GM12878 (cell line): Measurements from ENCODE around the gene AGAP2. TPM values are rescaled to one million over a fixed set of nuclear protein-coding genes. Genes with fewer than 3 reads are reported as not detected.

Source experiments
- ATAC-seq: fragments of 200-7000 bp; cut with Tn5 transposase; 3 replicates; pipeline ENCODE4 v1.9.1; 2020; ENCODE audit warnings: mild to moderate bottlenecking, moderate library complexity
- BruUV-seq: library from RNA; stranded (reverse); fragments of 400-500 nt; replicated peaks from 2 replicates; lab custom pipeline; 2021; lab: Mats Ljungman, UMichigan
- CTCF ChIA-PET: fragments of 300-600 bp; sonication (Branson Sonifier 250); formaldehyde crosslinking; extraction: SDS; loops from one replicate; lab custom pipeline; 2021; ENCODE audit warnings: inconsistent platforms; lab: Yijun Ruan, JAX
- POLR2A ChIA-PET: fragments of 350-600 bp; formaldehyde crosslinking; extraction: SDS; loops from one replicate; lab custom pipeline; 2021; ENCODE audit warnings: inconsistent platforms; lab: Charles Lee
- RAD21 ChIA-PET: fragments of 300-600 bp; sonication (Branson Sonifier 250); formaldehyde crosslinking; loops from one replicate; lab custom pipeline; 2023; ENCODE audit warnings: antibody characterized with exemption; ENCODE audit not compliant: unreplicated experiment; lab: Charles Lee
- SMC1A ChIA-PET: fragments of 300-600 bp; sonication (Branson Sonifier 250); formaldehyde crosslinking; loops from one replicate; lab custom pipeline; 2023; ENCODE audit not compliant: unreplicated experiment, uncharacterized antibody; lab: Charles Lee
- DNase-seq: peaks from one replicate; pipeline ENCODE4 v3.0.0-alpha.2; 2011; ENCODE audit warnings: low read depth, low spot score
- FAIRE-seq: peaks from 3 replicates; lab custom pipeline; 2011; peaks lifted over from hg19 to GRCh38; lab: Jason Lieb, UNC
- H2AFZ ChIP-seq: 2 replicates; pipeline ENCODE4 v1.6.0; 2011; ENCODE audit warnings: low read depth, low read length, control low read depth; ENCODE audit not compliant: control insufficient read depth
- H3K27ac ChIP-seq: 2 replicates; pipeline ENCODE4 v1.5.1; 2011; ENCODE audit warnings: control low read depth; ENCODE audit not compliant: control insufficient read depth, insufficient read depth
- H3K27me3 ChIP-seq, 2 experiments: replicated peaks in 1 of 2; 2 replicates each; pipeline versions ENCODE4 v1.6.0 to v1.6.1; 2011; ENCODE audit warnings: low read length in 1 of 2; ENCODE audit not compliant: control insufficient read depth in 2 of 2, insufficient read depth in 2 of 2
- H3K36me3 ChIP-seq, 2 experiments: 2 replicates each; pipeline ENCODE4 v1.5.1; 2011; ENCODE audit warnings: low read length in 1 of 2; ENCODE audit not compliant: control insufficient read depth in 2 of 2, insufficient read depth in 2 of 2
- H3K4me1 ChIP-seq: 2 replicates; pipeline ENCODE4 v1.6.1; 2011; ENCODE audit warnings: mild to moderate bottlenecking, low read length, moderate library complexity, mixed read lengths; ENCODE audit not compliant: control insufficient read depth, insufficient read depth
- H3K4me2 ChIP-seq: 2 replicates; pipeline ENCODE4 v1.6.0; 2011; ENCODE audit warnings: control low read depth; ENCODE audit not compliant: control insufficient read depth, insufficient read depth
- H3K4me3 ChIP-seq: fragments of 200-600 bp; sonication (generic); 2 replicates; pipeline ENCODE4 v1.5.1; 2016
- H3K79me2 ChIP-seq: 2 replicates; pipeline ENCODE4 v1.6.0; 2011; ENCODE audit warnings: low read length; ENCODE audit not compliant: control insufficient read depth, insufficient read depth
- H3K9ac ChIP-seq: 2 replicates; pipeline ENCODE4 v1.8.0; 2011; ENCODE audit warnings: low read length, control low read depth, mixed read lengths; ENCODE audit not compliant: control insufficient read depth, insufficient read depth
- H3K9me3 ChIP-seq: replicated peaks from 3 replicates; pipeline ENCODE4 v1.5.1; 2011; ENCODE audit warnings: mild to moderate bottlenecking, low read length; ENCODE audit not compliant: control insufficient read depth, insufficient read depth
- H4K20me1 ChIP-seq: 2 replicates; pipeline ENCODE4 v1.6.0; 2011; ENCODE audit not compliant: control insufficient read depth, insufficient read depth
- BHLHE40 ChIP-seq, 2 experiments: fragments of 450-650 bp in 1 of 2; IDR thresholded peaks; 2 replicates each; pipeline ENCODE4 v1.6.1; 2011 to 2017; ENCODE audit warnings: low read depth in 2 of 2, borderline replicate concordance in 1 of 2, improper control_type of control experiment in 1 of 2, low read length in 1 of 2, mild to moderate bottlenecking in 1 of 2
- EGR1 ChIP-seq, 2 experiments: IDR thresholded peaks; 1 replicate in 1 of 2; 2 replicates in 1 of 2; pipeline ENCODE4 v1.6.1; 2011 to 2012; ENCODE audit warnings: low read depth in 2 of 2, low read length in 2 of 2, borderline replicate concordance in 1 of 2, mild to moderate bottlenecking in 1 of 2, moderate library complexity in 1 of 2
- PAX5 ChIP-seq: IDR thresholded peaks from 2 replicates; pipeline ENCODE4 v1.6.1; 2011; ENCODE audit warnings: low read depth, low read length, borderline replicate concordance
- POLR2A ChIP-seq: IDR thresholded peaks from 2 replicates; pipeline ENCODE4 v1.6.1; 2011; ENCODE audit warnings: low read depth, mild to moderate bottlenecking, low read length
- RFX5 ChIP-seq: IDR thresholded peaks from 2 replicates; pipeline ENCODE4 v1.6.1; 2011; ENCODE audit warnings: low read depth, low read length, improper control_type of control experiment
- SMC3 ChIP-seq: IDR thresholded peaks from 2 replicates; pipeline ENCODE4 v1.6.1; 2011; ENCODE audit warnings: low read length, improper control_type of control experiment, borderline replicate concordance
- SP1 ChIP-seq: IDR thresholded peaks from one replicate; pipeline ENCODE4 v1.6.1; 2011; ENCODE audit warnings: low read depth, low read length
- SRF ChIP-seq, 2 experiments: IDR thresholded peaks; 2 replicates each; pipeline ENCODE4 v1.6.1; 2011; ENCODE audit warnings: low read depth in 2 of 2, low read length in 2 of 2, mild to moderate bottlenecking in 1 of 2, moderate library complexity in 1 of 2
- STAT1 ChIP-seq: fragments of 450-650 bp; conservative IDR thresholded peaks from 2 replicates; pipeline ENCODE4 v1.6.1; 2014; ENCODE audit warnings: antibody characterized with exemption, mild to moderate bottlenecking
- ZNF24 ChIP-seq: fragments of 450-650 bp; IDR thresholded peaks from 2 replicates; pipeline ENCODE4 v1.6.1; 2017; ENCODE audit warnings: antibody characterized with exemption, mild to moderate bottlenecking
- WGBS: methylation state at CpG from one replicate; pipeline ENCODE4 v1.1.6; 2016; ENCODE audit warnings: low lambda C conversion rate; ENCODE audit not compliant: insufficient replicate concordance, insufficient coverage; ENCODE audit errors: missing lambda C conversion rate; 5-methylcytosine and 5-hydroxymethylcytosine counted together
- in situ Hi-C: fragments of 300-500 bp; cut with MboI; formaldehyde crosslinking; loops from 9 replicates; pipeline ENCODE4 v1.14.3; 2018; ENCODE audit warnings: mixed read lengths
- intact Hi-C: fragments of 100-400 bp; cut with micrococcal nuclease; formaldehyde crosslinking; loops from one replicate; pipeline ENCODE4 v1.14.2; 2022; ENCODE audit not compliant: unreplicated experiment
- polyA plus RNA-seq, 11 experiments: library from polyadenylated mRNA; depleted of rRNA in 4 of 11; unstranded in 6 of 11; stranded (reverse) in 5 of 11; fragments of >200 nt; fragmentation: Nextera tagmentation in 4 of 11; fragmentation: Illumina TruSeq in 1 of 11; extraction: Ambion mirVana in 4 of 11; extraction: Trizol in 1 of 11; gene quantifications; 1 replicate in 1 of 11; 2 replicates in 10 of 11; pipeline versions ENCODE4 v1.2.1 to v1.2.3, GENCODE V29; 2011 to 2016; ENCODE audit warnings: inconsistent platforms in 2 of 11, missing spikeins in 2 of 11, low read depth in 1 of 11
- total RNA-seq, 4 experiments: library from RNA; depleted of rRNA in 3 of 4; stranded (reverse); fragments of >200 nt in 3 of 4; fragmentation: Illumina TruSeq in 1 of 4; extraction: Trizol in 1 of 4; gene quantifications; 2 replicates each; pipeline versions ENCODE4 v1.2.1 to v1.2.3, GENCODE V29; 2013 to 2021
- TF ChIP-seq, protein P1 (sequence below): fragments of 450-650 bp; IDR thresholded peaks from 2 replicates; pipeline ENCODE4 v1.6.1; 2017; ENCODE audit warnings: mild to moderate bottlenecking
- TF ChIP-seq, protein P2 (sequence below), 3 experiments: IDR thresholded peaks in 2 of 3; conservative IDR thresholded peaks in 1 of 3; 2 replicates each; pipeline ENCODE4 v1.5.1; 2011; ENCODE audit warnings: low read depth in 3 of 3, low read length in 3 of 3, mild to moderate bottlenecking in 3 of 3, control low read depth in 2 of 3, moderate library complexity in 2 of 3, inconsistent platforms in 1 of 3, mixed read lengths in 1 of 3; ENCODE audit not compliant: control insufficient read depth in 2 of 3, insufficient read depth in 1 of 3; ENCODE audit errors: extremely low read depth in 1 of 3
- TF ChIP-seq, protein P3 (sequence below): fragments of 150-350 bp; IDR thresholded peaks from 2 replicates; pipeline ENCODE4 v1.6.1; 2014; ENCODE audit warnings: mild to moderate bottlenecking, low read depth, low read length

AGAP2 gene
- total and polyA plus RNA-seq, 10 of the 15 experiments (the other 5 are each of a cell fraction or from before 2014, with no cell fraction given) = 0.29 to 19.8 (median 11.0) TPM

DNA sequence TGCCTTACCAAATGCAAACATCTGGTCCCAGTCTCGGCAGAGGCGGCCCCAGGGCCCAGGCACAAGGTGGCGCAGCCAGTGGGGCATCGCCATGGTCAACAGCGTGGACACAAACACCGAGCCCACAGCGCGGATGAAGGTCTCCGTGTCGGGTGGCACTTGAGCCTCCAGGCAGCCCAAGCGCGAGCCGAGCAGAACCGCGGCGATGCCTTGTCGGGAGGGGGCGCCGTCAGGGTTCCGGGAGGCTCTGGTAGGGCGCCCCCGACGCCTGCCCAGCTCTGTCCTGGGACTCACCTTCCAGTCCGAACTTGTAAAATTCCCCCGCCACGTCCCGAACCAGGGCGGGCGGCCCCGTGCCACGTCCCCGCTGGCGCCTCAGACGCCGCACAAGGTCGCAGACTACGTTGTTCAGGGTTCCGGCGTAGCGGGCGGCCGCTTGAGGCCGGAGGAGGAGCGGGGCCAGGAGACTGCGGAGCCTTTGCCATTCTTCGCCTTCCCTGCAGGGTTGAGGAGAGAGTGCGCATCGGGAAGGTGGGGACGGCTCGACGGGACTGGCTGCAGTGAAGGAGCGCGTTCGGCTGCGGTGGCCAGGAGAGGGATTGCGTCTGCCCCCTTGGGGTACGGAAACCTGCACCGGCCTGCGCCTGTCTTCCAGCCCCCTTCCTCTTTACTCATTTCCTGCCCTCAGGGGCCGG is 26.6 kb upstream of the AGAP2 start (continued):
- TF ChIP-seq, protein P1, sequence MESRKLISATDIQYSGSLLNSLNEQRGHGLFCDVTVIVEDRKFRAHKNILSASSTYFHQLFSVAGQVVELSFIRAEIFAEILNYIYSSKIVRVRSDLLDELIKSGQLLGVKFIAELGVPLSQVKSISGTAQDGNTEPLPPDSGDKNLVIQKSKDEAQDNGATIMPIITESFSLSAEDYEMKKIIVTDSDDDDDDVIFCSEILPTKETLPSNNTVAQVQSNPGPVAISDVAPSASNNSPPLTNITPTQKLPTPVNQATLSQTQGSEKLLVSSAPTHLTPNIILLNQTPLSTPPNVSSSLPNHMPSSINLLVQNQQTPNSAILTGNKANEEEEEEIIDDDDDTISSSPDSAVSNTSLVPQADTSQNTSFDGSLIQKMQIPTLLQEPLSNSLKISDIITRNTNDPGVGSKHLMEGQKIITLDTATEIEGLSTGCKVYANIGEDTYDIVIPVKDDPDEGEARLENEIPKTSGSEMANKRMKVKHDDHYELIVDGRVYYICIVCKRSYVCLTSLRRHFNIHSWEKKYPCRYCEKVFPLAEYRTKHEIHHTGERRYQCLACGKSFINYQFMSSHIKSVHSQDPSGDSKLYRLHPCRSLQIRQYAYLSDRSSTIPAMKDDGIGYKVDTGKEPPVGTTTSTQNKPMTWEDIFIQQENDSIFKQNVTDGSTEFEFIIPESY = no peak
- TF ChIP-seq POLR2A (peak; percentile 56; the same call in 1 of the 2 replicates), STAT1 (no peak), SMC3 (peak; percentile 4; the same call in 1 of the 2 replicates)
- TF ChIP-seq, protein P2, sequence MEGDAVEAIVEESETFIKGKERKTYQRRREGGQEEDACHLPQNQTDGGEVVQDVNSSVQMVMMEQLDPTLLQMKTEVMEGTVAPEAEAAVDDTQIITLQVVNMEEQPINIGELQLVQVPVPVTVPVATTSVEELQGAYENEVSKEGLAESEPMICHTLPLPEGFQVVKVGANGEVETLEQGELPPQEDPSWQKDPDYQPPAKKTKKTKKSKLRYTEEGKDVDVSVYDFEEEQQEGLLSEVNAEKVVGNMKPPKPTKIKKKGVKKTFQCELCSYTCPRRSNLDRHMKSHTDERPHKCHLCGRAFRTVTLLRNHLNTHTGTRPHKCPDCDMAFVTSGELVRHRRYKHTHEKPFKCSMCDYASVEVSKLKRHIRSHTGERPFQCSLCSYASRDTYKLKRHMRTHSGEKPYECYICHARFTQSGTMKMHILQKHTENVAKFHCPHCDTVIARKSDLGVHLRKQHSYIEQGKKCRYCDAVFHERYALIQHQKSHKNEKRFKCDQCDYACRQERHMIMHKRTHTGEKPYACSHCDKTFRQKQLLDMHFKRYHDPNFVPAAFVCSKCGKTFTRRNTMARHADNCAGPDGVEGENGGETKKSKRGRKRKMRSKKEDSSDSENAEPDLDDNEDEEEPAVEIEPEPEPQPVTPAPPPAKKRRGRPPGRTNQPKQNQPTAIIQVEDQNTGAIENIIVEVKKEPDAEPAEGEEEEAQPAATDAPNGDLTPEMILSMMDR (IDR thresholded peaks at IDR 0.05 in 2 of 3, conservative IDR thresholded peaks at IDR 0.05 in 1 of 3; ENCODE audit: control insufficient read depth in 2 of 3, extremely low read depth in 1 of 3, insufficient read depth in 1 of 3, low read depth in 3 of 3, low read length in 3 of 3) = peak; percentile 35 to 45 (median 42)

DNA sequence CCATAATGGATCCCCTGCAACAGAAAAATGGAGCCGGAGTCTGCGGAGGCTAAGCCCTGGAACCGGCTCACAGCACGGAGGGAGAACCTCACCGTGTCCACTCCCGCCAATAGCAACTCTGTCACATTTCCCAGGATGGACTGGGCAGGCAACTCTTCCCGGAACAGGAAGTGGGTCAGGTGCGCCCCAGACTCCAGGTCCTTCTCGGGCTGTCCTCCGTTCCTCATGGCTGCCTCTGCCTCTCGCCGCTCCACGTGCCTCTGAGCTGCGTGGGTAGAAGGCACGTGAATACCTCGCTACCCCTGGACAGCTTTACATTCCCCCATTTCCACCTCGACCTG is 26.1 kb upstream of the AGAP2 start:
- DNase-seq = no peak
- RAD21 ChIA-PET = no interaction called here
- POLR2A ChIA-PET = interaction anchor here (0.6 to 1.5 kb wide), 2 partner anchors 8 to 1088 kb away, joined by 4 to 5 read pairs; no protein-coding TSS in a partner anchor
- no TSS peak for BruUV-seq
- peak; percentile 19 for ATAC-seq
- SMC1A ChIA-PET = no interaction called here
- WGBS = 26% methylated on average over 17 of the region's 17 CpGs
- no peak for FAIRE-seq
- peak overlapping the region; percentile 95 for H3K4me2 ChIP-seq
- H3K36me3 ChIP-seq = no peaks in the 10 kb centered on the region; a peak in 1 of 4 replicates
- H3K4me3 ChIP-seq = peak overlapping the region; percentile 65; the same call in 1 of the 2 replicates
- H3K79me2 ChIP-seq = no peaks in the 10 kb centered on the region
- H4K20me1 ChIP-seq = no peaks in the 10 kb centered on the region; the same call in 1 of the 2 replicates
- in situ Hi-C loops = no loop called here
- no peak overlapping the region for H3K27ac ChIP-seq
- H3K4me1 ChIP-seq = peaks cover 22% of the 10 kb centered on the region
- H3K27me3 ChIP-seq = peaks cover 11 to 23% of the 10 kb centered on the region in 2 experiments; a peak in 3 of 4 replicates
- no peak for TF ChIP-seq RFX5
- no peak for TF ChIP-seq SRF (IDR thresholded peaks at IDR 0.05; ENCODE audit: low read depth in 2 of 2, low read length in 2 of 2)
- peak; percentile 23; the same call in 1 of the 2 replicates for TF ChIP-seq PAX5
- TF ChIP-seq EGR1 (IDR thresholded peaks at IDR 0.05; ENCODE audit: borderline replicate concordance in 1 of 2, low read depth in 2 of 2, low read length in 2 of 2) = 0 out of 3 replicates have a peak, but pooled peaks of 1 of the 2 experiments have one; percentile 24
- TF ChIP-seq, protein P3, sequence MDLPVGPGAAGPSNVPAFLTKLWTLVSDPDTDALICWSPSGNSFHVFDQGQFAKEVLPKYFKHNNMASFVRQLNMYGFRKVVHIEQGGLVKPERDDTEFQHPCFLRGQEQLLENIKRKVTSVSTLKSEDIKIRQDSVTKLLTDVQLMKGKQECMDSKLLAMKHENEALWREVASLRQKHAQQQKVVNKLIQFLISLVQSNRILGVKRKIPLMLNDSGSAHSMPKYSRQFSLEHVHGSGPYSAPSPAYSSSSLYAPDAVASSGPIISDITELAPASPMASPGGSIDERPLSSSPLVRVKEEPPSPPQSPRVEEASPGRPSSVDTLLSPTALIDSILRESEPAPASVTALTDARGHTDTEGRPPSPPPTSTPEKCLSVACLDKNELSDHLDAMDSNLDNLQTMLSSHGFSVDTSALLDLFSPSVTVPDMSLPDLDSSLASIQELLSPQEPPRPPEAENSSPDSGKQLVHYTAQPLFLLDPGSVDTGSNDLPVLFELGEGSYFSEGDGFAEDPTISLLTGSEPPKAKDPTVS = no peak
- TF ChIP-seq BHLHE40 (IDR thresholded peaks at IDR 0.05; ENCODE audit: borderline replicate concordance in 1 of 2, low read depth in 2 of 2, low read length in 1 of 2) = peak; percentile 78 to 92
- no peak for TF ChIP-seq SP1
- TF ChIP-seq ZNF24 = no peak
- CTCF ChIA-PET = interaction anchor here (0.7 to 7.3 kb wide), 5 partner anchors 9 to 120 kb away, joined by 3 to 62 read pairs (median 3); partner anchors contain the start of gene MARCHF9
- intact Hi-C loops = no loop called here
- peak overlapping the region; percentile 20; the same call in 1 of the 2 replicates for H3K9ac ChIP-seq
- H3K9me3 ChIP-seq = no peaks in the 10 kb centered on the region
- peak overlapping the region; percentile 81 for H2AFZ ChIP-seq
